Effector memory CD8-positive, alpha-beta T cell (primary cell): ENCODE results near the gene SERF1A.
A peak's percentile ranks its signal among the peaks of the same experiment; 100 is the strongest.
"Not testable (repeated sequence)": the region's sequence is repeated elsewhere in the genome, so short reads cannot be mapped to it uniquely, and the experiment has no call there.

Source experiments
- ATAC-seq: fragments of 150-1000 bp; cut with Tn5 transposase; replicated peaks from 2 replicates; pipeline ENCODE4 v1.10.0; 2021; ENCODE audit warnings: mild to moderate bottlenecking, moderate library complexity
- DNase-seq, 3 experiments: peaks; one replicate each; pipeline ENCODE4 v3.0.0; 2021
- H3K27ac Mint-ChIP-seq, 2 donors: one replicate each; pipeline ENCODE4 v1.8.0; 2022; ENCODE audit warnings: mild to moderate bottlenecking in 2 of 2, mixed read lengths in 2 of 2, moderate library complexity in 2 of 2
- H3K27me3 Mint-ChIP-seq, 2 donors: one replicate each; pipeline ENCODE4 v1.8.0; 2022; ENCODE audit warnings: mixed read lengths in 2 of 2
- H3K36me3 Mint-ChIP-seq: one replicate; pipeline ENCODE4 v1.8.0; 2022; ENCODE audit warnings: mild to moderate bottlenecking, moderate library complexity, mixed read lengths; ENCODE audit not compliant: insufficient read depth
- H3K4me1 Mint-ChIP-seq, 2 donors: one replicate each; pipeline ENCODE4 v1.8.0; 2022; ENCODE audit warnings: low read depth in 2 of 2, mixed read lengths in 2 of 2
- H3K4me3 Mint-ChIP-seq, 2 donors: one replicate each; pipeline ENCODE4 v1.8.0; 2022; ENCODE audit warnings: mild to moderate bottlenecking in 2 of 2, mixed read lengths in 2 of 2, moderate library complexity in 2 of 2
- H3K9me3 Mint-ChIP-seq, 2 donors: one replicate each; pipeline ENCODE4 v1.8.0; 2022; ENCODE audit warnings: mixed read lengths in 2 of 2
- total RNA-seq, 9 experiments: gene quantifications; one replicate each; lab custom pipeline; 2026; lab: John Stamatoyannopoulos, UW

The SERF1A gene
- total RNA-seq = 0 to 0.63 (median 0) reads per million in 9 experiments

DNA sequence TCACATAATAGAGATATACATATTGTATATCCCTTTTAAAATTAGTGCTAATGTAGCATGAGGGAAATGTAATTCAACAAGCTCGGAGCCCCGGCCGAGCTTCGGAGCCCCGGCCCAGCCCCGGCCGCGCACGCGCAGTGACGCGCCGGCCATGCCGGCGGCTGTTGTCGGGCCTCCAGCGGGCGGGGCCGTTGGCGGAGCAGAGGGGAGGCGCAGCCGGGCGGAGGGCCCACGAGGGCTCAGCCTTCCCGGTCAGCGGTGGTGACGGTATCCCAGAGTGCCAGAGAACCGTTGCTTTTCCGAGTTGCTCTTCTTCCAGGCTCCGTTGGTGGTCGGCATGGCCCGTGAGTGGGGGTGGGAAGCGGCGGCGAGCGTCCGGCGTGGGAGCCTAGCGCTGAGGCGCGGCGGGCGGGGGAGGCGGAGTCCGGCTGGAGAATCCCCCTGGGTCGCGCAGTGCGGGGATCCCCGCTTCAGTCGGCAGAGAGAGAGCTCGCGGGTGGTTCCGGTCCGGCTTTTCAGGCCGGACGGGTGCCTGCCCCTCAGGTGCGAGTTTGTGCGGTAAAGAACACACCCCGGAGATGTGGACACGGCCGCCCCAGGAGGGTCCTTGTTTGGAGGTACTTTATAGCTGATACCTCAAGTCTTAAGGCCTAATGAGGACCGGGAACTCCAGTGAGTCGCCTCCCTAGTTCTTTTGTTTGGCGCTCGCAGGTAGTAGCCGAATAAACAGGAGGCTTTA lies at the start of gene SERF1A:
SERF1A (plus strand) TSS at position 137 of the 739 bp plus-strand sequence; CDS start at position 338, 201 bp downstream.
- DNase-seq, H3K27ac Mint-ChIP-seq, H3K4me1 Mint-ChIP-seq, H3K4me3 Mint-ChIP-seq, H3K27me3 Mint-ChIP-seq, H3K36me3 Mint-ChIP-seq, H3K9me3 Mint-ChIP-seq: not testable (repeated sequence)
- peak; percentile 88 for ATAC-seq

DNA sequence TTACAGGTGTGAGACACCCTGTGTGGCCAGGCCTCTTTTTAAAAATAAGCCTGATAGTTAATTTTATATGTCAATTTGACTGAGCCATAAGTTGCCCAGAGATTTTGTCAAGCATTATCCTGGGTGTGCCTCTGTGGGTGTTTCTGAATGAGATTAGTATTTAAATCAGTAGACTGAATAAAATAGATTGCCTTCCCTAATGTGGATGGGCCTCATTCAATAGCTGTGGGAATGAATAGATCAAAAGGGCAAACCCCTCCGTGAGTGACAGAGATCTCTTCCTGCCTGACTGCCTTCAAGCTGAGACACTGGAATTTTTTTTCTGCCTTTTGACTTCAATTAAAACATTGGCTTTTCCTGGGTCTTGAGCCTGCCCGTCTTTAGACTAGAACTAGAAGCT lies 33.7 kb upstream of the SERF1A start:
- not testable (repeated sequence) for H3K9me3 Mint-ChIP-seq, ATAC-seq, H3K4me1 Mint-ChIP-seq, H3K27me3 Mint-ChIP-seq, H3K4me3 Mint-ChIP-seq, H3K36me3 Mint-ChIP-seq, DNase-seq, H3K27ac Mint-ChIP-seq

DNA sequence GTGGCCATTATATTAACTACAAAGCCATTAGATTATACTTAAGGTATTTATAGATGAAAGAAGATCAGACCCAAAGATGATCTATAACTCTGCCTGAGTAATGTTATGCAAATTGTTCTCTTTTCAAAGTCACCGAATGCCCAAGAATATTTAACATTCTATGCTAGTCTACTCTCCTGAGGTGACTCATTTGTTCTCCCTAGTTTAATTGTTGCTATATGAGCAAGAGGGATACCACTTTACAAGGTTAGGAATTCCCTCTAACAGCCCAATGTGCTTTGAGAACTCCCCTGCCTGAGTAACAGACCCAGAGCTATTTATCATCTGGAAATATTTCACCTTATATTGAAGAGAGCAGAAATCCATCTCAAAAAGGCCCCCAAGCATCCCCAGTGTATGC lies 29.8 kb upstream of the SERF1A start:
- not testable (repeated sequence) for ATAC-seq, H3K4me1 Mint-ChIP-seq, H3K27ac Mint-ChIP-seq, H3K27me3 Mint-ChIP-seq, DNase-seq, H3K4me3 Mint-ChIP-seq, H3K9me3 Mint-ChIP-seq, H3K36me3 Mint-ChIP-seq

DNA sequence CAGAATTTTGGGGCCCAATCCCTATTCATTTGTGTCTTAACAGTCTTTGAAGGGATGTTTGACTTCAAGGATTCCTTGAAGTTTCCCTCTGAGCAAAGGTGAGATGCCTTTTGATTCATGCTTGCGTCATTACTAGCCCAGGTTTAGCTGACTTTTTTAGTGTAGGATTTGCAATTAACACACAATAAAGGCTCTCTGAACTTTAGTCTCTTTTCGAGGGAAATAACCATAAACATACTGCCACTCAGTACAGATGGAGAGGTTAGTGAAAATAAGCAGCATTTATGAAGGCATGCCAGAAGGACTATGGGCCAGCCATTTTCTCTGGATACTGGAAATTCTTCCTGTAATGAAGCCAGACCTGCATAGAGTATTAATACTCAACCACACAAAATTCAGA lies 4.4 kb upstream of the SERF1A start:
- not testable (repeated sequence) for H3K4me1 Mint-ChIP-seq, ATAC-seq, DNase-seq, H3K27ac Mint-ChIP-seq, H3K4me3 Mint-ChIP-seq, H3K36me3 Mint-ChIP-seq, H3K27me3 Mint-ChIP-seq, H3K9me3 Mint-ChIP-seq

DNA sequence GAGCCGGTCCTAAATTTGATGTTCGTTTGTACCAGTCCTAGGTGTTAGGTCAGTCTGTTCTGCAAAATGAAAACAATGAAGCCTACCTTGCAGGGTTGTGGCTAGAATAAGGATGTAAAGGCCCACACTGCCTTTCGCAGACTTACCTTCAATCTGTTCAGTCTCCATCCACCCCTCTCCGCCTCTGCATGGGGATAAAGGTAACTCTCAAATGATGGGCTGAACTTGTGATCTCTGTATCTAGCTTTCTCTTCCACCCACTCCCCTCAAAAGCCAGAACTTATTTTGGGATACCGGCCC lies 753 bp downstream of the SERF1A start:
- not testable (repeated sequence) for H3K9me3 Mint-ChIP-seq, H3K27me3 Mint-ChIP-seq, H3K27ac Mint-ChIP-seq, DNase-seq, H3K4me1 Mint-ChIP-seq, H3K4me3 Mint-ChIP-seq, H3K36me3 Mint-ChIP-seq
- peak; percentile 11 for ATAC-seq

DNA sequence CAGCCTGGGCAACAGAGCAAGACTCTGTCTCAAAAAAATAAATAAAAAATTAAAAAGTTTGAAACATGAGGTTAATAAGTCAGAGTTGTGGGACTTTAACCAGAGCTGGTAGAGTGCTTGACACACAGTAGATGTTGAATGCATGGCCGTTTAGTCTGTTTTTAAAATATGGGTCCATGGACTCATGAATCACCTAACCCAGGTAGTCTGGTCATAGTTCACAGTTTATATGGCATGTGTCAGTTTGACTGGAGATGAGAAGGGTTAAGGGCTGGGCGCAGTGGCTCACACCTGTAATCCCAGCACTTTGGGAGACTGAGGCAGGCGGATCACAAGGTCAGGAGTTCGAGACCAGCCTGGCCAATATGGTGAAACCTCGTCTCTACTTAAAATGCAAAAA lies 6.2 kb downstream of the SERF1A start:
- not testable (repeated sequence) for DNase-seq, H3K4me1 Mint-ChIP-seq, H3K27me3 Mint-ChIP-seq, H3K4me3 Mint-ChIP-seq, ATAC-seq, H3K9me3 Mint-ChIP-seq, H3K27ac Mint-ChIP-seq, H3K36me3 Mint-ChIP-seq

DNA sequence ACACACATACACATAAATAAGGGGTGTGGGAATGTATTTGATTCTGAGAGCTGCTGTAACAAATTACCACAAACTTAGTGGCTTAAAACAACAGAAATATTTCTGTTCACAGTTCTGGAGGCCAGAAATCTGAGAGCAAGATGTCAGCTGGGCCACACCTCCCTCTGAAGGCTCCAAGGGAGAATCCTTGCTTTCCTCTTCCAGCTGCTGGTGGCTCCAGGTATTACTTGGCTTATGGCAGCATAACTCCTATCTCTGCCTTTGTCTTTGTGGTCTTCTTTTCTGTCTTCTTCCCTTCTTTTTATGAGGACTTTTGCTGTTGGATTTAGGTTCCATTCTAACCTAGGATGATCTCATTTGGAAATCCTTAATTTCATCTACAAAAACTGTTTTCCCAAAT lies 16.4 kb downstream of the SERF1A start:
- ATAC-seq, H3K4me3 Mint-ChIP-seq, H3K27ac Mint-ChIP-seq, DNase-seq, H3K9me3 Mint-ChIP-seq, H3K27me3 Mint-ChIP-seq, H3K4me1 Mint-ChIP-seq, H3K36me3 Mint-ChIP-seq: not testable (repeated sequence)

DNA sequence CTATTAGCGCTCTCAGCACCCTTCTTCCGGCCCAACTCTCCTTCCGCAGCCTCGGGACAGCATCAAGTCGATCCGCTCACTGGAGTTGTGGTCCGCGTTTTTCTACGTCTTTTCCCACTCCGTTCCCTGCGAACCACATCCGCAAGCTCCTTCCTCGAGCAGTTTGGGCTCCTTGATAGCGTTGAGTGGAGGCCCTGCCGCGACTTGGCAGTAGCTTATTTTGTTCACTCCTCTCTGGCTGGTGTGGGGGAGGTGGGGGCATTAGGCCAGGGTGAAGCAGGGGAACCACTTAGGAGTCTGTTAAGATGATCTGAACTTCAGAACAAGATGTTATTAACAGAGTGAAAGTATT lies 24.7 kb downstream of the SERF1A start:
- not testable (repeated sequence) for H3K4me3 Mint-ChIP-seq, H3K4me1 Mint-ChIP-seq, H3K27ac Mint-ChIP-seq

DNA sequence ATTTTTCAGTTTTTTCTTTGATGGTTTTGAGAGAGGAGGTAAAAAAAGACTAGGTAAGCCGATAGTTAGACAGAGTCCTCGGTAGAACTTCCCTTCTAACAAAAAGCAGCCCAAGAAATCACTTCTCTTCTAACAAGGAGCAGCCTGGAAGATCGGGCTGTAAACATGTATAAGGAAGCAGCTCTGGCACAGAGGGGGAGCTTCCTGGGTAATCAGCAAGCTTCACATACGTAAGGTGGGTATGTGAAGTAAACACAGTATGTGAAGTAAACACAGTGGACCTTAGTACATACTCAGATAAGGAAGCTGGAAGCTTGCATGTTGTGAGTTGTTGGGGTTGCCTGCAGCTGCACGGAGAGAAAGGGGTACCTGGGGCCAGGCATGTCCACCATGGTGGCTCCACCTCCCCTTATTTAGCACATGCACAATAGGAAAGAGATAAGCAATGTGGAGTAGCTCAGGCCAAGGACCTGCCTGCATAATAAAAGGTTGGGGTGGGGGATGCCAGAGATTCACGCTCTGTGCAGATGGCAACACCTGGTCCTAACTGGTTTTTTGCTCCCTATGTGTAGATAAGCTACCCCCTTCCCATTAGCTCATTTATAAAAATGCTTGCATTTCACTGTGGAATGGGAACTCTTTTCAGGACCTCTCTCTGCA lies 31.4 kb downstream of the SERF1A start:
- not testable (repeated sequence) for H3K9me3 Mint-ChIP-seq, H3K4me3 Mint-ChIP-seq, H3K27me3 Mint-ChIP-seq, ATAC-seq, H3K36me3 Mint-ChIP-seq, DNase-seq, H3K27ac Mint-ChIP-seq, H3K4me1 Mint-ChIP-seq

More for the DNA sequence above, 24.7 kb downstream of the SERF1A start:
- peak; percentile 51 for ATAC-seq
- H3K9me3 Mint-ChIP-seq, DNase-seq, H3K36me3 Mint-ChIP-seq, H3K27me3 Mint-ChIP-seq: not testable (repeated sequence)

DNA sequence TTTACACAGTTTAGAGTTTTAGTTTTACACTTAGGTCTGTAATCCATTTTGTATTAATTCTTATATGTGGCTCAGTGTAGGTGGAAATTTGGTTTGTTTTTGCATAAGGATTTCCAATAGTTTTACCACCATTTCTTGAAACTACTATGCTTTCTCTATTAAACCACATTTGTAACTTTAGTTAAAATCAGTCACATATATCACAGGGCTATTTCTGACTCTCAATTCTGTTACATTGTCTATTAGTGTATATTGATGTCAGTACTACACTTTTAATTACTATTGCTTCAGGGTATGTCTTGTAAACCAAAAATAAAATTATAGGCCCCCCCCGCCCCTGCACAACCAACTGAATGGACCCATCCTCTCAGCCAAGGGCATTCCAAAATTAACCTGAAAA lies 32.1 kb downstream of the SERF1A start:
- ATAC-seq, H3K9me3 Mint-ChIP-seq, H3K36me3 Mint-ChIP-seq, H3K27me3 Mint-ChIP-seq, H3K4me3 Mint-ChIP-seq, H3K27ac Mint-ChIP-seq, H3K4me1 Mint-ChIP-seq, DNase-seq: not testable (repeated sequence)

DNA sequence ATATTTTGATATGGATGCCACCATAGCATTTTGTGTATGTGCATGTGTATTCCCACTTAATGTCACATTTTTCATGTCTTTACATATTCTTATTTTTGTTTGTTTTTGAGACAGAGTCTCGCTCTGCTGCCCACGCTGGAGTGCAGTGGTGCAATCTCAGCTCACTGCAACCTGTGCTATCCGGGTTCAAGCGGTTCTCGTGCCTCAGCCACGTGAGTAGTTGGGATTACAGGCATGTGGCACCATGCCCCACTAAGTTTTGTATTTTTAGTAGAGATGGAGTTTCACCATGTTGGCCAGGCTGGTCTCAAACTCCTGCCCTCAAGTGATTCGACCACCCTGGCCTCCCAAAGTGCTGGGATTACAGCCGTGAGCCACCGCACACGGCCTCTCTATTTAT lies 52.6 kb downstream of the SERF1A start:
- not testable (repeated sequence) for H3K9me3 Mint-ChIP-seq, H3K4me3 Mint-ChIP-seq, H3K27me3 Mint-ChIP-seq, H3K4me1 Mint-ChIP-seq, H3K36me3 Mint-ChIP-seq, DNase-seq, H3K27ac Mint-ChIP-seq, ATAC-seq
